ENCODE measurements around the gene CDCA7L. TPM values are rescaled to one million over a fixed set of nuclear protein-coding genes. Genes with fewer than 3 reads are reported as not detected.
"Not testable (repeated sequence)": the region's sequence is repeated elsewhere in the genome, so short reads cannot be mapped to it uniquely, and the experiment has no call there.

The CDCA7L gene
- total RNA-seq, 1 donor from 2014 or later, result 15.4 TPM

DNA sequence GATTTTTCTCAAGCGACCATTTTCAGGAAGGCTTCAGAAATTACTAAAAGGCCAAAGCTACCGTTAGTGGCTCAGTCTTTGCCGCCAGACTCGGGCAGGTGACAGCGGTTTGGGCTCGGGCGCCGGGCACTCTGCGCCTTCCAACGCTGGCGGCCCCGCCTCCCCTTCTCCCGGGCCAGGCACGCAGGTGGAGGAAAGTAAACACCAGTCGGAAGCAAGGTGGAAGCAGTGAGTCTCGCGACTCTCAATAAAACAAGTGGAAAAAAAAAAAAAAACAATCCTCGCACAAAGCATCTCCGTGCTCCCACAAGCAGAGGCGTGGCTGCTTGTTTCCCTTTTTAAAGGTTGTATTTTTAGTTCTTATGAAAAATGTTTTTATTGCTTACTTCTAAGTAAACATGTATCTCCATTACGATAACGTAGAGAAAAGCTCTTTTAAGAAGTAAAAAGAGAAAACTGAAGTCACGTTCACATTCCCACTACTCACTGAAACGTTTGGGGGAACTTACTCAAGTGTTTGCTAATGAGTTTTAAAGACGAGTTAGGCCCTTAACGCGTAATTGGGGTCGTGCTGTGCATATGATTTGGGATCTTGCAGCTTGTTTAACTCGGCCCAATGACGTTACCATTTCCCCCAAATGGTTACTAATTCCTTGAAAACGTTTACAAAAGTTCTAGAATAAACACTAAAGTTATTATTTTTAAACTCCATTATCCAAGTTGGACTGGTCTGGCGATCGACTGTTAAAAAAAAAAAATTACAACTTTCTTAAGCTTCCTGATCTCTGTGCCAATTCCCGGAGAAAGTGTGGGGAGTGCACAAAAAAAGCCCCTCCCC lies 864 bp downstream of the CDCA7L start:
- peak; percentile 59 for DNase-seq (ENCODE audit: low spot score)

DNA sequence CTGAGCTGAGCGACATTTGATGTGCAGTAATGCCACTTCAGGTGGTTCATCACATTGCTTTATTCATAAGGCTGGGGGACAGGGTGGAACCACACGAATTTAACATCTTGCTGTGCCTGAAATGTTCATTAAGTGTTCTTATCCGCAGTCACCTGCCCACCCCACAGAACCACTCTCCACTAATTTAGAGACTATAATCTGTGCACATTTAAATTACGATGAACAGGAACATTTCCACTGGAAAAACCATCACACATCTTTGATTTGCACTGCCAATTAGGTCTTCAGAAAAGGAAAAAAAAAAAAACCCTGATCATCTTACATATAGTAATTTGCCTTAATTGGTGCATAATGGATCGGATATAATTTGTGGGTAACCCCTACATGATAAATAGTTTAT lies 2.3 kb downstream of the CDCA7L start:
- DNase-seq (ENCODE audit: low spot score), result no peak

DNA sequence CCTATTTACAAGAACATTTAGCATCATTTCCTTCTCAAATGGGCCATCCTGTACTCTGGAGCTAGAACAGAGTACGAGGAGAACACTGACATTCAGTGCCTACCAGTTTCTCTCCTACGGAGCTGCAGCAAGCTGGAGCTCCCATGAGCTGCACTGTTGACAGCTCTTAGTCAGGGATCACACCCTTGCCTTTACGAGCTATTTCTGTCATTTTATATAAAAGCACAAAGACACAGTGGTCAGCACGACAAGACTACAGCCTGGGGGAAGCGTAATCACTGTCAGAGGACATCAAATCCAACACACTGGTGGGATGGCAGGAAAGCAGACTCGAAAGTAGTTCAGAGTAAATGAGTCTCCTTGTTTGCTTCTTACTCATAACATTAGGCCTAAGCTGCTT lies 2.7 kb downstream of the CDCA7L start:
- DNase-seq (ENCODE audit: low spot score), result no peak

DNA sequence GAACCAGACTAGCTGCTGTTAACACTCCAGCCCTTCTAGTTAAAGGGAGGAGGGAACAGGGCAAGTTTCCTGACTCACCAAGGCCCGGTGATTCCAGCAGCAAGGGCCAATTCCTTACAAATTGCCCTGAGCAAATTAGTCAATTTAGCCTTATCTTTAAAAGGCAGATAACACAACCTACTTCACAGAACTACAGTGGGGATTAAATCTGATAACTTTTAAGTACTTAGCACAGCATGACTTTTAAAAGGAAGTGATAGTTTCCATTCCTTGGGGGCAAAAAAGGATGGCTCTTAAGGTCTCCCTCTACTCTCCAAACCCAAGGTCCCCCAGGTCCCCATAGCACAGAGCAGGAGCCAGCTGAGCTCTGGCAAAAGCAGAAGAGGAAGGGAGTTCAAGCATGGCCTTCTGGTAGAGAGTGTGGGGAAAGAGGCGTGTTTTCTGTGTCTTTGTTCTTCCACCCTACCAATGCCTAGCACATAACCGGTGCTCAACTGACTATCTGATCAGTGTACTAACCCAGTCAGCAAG lies 4.0 kb downstream of the CDCA7L start:
- DNase-seq (ENCODE audit: low spot score), result no peak

DNA sequence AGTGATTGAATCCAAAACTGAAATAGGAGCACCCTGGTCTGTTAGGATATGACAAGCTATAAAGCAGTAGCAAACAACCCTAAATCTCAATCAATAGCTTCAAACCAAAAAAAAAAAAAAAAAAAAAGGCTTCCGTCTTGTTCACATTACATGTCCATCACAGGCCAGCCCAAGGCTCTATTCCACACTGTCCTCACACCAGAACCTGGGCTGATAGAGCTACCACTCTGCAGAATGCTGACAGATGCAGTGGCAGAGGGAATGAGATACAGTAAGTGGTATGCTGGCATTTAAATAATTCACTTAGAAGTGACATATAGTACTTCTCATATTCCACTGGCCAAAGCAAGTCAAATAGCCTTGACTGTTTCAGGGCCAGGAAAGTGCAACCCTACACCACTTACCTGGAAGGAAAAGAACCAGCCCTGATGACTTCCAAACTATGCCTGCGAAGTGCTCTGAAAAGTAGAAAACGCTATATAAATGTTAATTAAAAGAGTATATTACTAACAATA lies 5.8 kb downstream of the CDCA7L start:
- DNase-seq (ENCODE audit: low spot score), result no peak

DNA sequence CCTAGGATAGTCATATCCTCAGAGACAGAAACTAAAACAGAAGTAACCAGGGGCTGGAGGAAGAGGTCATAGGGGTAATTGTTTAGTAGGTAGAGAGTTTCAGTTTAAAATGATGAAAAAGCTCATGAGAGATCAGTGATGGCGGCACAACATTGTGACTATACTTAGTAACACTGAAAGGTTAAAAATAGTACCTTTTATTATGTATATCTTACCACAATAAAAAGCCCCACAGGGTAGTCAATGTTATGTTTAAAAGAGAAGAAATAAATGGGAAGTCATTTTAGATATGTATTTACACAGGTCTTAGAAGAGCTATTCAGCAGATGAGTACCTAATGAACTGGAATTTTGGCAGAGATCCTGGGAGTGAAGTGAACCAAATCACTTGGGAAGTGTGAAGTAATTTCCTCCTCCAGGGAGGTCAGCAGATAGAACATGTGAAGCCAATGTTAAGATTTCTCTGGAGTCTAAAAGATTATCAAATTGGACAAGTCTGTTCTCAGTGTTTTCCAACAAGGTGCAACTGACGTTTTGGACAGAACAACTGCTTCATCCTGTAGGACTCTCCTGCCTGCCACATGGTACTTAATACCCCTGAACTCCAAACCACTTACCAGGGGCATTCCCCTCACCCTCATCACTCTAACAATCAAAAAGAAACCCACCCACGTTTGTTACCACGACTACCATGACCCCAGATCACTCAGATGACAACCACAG lies 6.4 kb downstream of the CDCA7L start:
- DNase-seq (ENCODE audit: low spot score), result no peak

DNA sequence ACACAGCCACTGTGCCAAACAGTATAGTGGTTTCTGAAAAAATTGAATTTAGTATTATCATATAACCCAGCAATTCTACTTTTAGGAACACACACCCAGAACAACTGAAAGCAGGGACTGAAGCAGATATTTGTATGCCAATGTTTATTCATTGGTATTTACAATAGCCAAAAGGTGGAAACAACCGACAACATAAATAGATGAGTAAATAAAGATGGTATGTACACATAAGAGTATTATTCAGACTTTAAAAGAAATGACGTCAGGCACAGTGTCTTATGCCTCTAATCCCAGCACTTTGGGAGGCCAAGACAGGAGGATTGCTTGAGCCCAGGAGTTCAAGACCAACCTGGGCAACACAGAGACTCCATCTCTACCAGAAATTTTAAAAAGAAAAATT lies 7.2 kb downstream of the CDCA7L start:
- DNase-seq (ENCODE audit: low spot score), result no peak

DNA sequence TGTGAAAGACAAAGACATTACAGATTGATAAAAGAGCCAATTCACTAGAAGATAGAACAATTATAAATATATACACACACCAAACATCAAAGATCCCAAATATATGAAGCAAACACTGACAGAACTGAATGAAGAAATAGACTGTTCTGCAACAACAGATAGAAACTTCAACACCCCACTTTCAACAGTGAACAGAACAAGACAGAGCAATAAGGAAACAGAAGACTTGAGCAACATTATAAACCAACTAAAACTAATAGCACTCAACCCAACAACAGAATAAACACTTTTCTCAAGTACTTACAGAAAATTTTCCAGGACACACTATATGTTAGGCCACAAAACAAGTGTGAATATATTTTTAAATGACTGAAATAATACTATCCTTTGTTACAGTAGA lies 10.9 kb downstream of the CDCA7L start:
- DNase-seq (ENCODE audit: low spot score), result no peak

DNA sequence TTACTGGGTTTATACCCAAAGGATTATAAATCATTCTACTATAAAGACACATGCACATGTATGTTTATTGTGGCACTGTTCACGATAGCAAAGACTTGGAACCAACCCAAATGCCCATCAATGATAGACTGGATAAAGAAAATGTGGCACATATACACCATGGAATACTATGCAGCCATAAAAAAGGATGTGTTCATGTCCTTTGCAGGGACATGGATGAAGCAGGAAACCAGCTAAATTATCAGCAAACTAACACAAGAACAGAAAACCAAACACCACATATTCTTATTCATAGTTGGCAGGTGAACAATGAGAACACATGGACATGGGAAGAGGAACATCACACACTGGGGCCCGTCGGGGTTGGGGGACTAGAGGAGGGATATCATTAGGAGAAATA lies 12.4 kb downstream of the CDCA7L start:
- DNase-seq (ENCODE audit: low spot score), result not testable (repeated sequence)

DNA sequence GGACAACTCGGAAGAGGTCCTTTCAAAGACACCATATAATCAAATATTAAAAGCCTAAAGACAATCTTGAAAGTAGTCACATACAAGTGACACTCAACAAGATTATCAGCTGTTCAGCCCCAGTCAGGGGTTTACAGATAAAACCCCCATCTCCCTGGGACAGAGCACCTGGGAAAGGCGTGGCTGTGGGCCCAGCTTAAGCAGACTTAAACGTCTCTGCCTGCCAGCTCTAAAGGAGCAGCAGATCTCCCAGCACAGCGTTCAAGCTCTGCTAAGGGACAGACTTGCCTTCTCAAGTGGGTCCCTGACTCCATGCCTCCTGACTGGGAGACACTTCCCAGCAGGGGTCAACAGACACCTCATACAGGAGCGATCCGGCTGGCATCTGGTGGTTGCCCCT lies 18.0 kb downstream of the CDCA7L start:
- DNase-seq (ENCODE audit: low spot score), result no peak

DNA sequence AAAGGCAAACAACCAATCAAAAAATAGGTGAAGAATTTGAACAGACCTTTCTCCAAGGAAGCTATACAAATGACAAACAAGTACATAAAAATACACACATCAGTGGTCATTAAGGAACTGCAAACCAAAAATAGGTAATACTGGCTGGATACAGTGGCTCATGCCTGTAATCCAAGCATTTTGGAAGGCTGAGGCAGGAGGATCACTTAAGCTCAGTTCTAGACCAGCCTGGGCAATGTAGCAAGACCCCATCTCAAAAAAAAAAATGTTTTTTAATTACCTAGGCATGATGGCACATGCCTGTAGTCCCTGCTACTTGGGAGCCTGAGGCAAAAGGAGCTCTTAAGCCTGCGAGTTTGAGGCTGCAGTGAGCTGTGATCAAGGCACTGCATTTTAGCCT lies 19.3 kb downstream of the CDCA7L start:
- DNase-seq (ENCODE audit: low spot score), result no peak

DNA sequence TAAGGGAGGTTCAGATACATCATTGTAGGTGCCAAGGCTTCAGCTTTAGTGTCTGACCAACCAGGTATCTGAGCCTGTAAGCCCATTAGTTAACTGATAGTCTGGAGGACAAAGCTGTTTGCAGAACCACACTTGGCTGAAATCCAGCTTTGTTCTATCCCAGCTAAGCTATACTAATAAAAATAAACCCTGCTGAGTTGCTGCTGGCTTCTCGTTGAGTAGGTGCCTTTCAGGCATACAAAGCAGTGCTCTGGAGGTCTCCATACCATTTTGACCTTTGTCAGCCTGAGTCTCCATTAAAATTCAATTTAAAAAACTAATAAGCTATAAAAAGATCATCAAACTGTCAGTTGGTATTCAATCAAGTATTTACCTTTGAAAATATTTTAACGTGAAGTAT lies 22.0 kb downstream of the CDCA7L start:
- DNase-seq (ENCODE audit: low spot score), result peak; percentile 18

DNA sequence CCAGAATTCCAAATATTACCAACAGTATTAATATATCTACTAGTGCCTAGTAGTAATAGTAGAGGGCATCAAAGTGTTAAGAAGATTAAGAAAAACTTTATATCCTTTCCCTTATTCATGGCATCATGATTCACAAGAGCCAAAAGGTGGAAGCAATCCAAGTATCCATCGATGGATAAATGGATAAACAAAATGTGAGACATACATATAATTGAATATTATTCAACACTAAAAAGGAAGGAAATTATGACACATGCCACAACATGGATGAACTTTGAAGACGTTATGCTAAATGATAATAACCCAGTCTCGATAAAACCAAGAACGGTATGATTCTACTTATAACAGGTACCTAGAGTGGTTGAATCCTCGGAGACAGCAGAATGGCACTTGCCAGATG lies 23.1 kb downstream of the CDCA7L start:
- DNase-seq (ENCODE audit: low spot score), result no peak

DNA sequence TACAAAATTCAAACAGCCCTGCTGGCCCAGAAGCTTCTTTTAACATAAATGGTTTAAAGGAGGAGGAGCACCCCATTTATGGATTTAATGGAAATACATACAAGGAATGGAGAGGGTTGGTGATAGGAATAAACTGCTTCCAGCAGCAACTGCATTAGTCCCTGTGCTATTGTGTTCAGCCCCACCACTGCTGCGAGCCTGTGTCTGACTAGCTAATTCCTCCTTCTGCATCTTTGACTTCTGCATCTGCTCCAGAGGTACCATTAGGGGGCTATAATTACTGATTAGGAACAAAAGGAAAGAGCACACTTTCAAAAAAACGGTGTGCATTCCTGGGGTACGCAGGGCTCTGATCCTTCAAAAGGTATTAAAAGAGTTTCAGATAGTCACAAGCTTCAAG lies 24.8 kb downstream of the CDCA7L start:
- DNase-seq (ENCODE audit: low spot score), result no peak

DNA sequence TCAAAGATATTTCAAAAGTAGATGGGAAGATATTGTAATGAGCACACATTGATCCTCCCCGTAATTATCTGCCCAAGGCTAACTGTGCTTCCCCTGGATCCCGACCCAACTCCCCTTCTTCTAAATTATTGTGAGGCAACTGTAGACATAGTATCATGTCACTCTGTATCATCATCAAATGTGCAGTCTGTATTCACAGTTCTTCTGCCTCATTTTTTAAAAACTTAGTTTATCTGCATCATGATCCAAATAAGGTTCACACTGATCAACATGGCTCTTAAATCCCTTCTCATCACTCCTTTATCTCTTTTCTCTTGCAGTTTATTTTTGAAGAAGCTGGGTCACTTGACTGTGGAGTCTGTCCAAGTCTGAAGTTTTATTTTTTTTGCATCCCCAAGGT lies 27.5 kb downstream of the CDCA7L start:
- no peak for DNase-seq (ENCODE audit: low spot score)

DNA sequence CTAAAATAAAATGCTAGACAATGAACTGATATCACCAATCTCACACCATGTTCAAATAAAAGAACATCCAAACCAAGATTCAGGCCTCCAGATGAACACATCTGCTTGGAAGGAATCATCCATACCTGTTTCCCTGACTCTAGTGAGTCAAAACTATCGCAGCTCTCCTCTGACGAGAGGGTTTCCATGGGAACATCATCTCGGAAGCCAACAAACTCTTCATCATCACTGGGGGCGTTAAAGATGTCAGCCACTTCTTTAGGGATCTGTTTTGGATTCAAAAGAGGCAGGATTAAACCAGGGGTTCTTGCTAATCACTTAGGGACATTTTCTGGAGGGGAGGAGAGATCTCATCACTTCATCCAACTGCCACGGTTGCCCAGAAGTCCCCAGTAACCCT lies 29.1 kb downstream of the CDCA7L start:
- DNase-seq (ENCODE audit: low spot score), result no peak

DNA sequence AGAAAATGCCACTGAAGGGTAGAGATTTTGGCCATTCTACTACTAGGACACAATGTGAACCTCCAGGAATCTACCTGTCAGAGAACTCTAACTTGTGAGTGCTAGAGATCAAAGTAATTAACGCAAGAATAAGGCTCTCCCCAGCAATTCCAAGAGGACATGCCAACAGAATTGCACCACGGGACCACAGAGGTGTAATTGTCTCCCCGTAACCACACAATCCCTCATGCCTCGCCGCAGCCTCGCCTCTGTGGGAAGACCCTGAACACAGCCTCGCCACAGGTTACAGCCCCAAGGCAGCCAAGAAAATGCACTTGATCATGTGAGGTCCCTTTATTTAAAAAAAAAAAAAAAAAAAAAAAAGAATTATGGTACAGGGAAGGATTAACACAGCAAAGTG lies 29.5 kb downstream of the CDCA7L start:
- no peak for DNase-seq (ENCODE audit: low spot score)

DNA sequence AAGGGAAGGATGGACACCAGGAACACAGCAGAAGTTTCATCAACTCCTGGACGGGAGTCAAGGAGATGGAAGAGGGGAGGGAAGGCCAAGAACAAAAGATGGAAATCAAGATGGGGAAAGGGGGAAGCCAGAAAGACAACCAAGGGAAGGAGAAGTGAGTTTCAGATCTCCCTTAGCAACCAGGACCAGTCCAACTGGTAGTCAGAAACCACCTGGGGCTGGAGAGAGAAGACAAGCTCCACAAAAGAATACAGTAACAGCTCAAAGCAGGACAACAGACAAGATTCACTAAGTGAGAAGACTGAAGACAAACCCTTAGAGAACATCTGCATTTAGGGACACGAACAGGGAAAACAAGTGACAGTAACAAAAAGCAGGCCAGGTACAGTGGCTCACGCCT lies 30.6 kb downstream of the CDCA7L start:
- DNase-seq (ENCODE audit: low spot score), result no peak

DNA sequence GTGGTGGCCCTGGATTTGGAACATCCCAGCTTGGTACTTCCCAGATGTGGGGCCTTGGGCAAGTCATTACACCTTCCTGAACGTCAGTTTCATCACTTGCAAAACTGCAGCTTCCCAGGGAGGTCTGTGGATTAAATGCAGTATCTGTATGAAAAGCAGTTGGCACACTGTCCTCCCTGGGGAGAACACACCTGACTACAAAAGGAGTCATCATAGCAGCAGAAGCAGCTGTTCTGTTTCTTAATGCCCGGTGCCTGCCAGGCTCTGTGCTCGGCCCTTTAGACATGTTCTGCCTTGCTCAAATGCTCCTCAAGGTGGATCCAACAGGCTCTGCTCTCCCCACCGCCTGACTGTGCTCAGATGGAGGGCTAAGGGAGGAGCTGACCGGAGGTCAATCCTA lies 31.0 kb downstream of the CDCA7L start:
- no peak for DNase-seq (ENCODE audit: low spot score)

DNA sequence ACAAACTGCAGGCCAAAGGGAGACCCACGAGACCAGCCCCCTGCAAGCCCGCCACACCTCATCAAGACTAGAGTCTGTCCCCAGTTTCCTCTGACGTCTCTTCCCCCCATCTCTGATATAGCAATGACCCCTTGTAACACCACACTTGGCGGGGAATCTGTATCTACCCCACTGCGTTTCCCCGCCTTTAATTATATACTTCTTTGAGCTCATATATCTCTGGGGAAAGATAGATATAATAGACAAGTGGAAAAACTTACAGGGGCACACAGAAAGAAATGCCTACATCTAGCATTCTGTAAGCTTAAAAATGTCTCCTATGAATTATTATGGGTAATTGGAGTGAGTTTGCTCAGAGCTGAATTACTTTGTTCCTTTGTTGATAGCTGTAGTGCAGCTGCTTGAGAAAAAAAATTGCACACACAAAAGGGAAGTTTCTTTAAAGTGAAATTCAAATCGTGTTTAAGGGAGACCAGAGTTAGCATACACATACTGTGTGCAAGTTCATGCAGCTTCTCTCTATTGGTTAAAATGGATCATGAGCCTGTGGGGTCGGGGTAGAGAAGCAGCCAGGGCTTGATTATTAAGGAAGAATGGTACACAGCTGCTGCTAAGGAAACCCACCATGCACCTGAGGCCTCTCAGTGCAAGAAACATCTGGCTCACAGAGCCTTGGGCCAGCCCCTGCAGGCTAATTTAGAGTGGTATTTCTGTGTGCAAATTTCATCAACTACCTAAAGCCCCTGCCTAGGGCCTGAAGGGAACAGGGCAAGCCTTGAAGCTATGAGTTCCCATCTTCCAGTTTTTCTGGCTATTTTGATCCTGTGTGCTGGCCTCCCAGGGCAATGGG lies 32.5 kb downstream of the CDCA7L start:
- no peak for DNase-seq (ENCODE audit: low spot score)

DNA sequence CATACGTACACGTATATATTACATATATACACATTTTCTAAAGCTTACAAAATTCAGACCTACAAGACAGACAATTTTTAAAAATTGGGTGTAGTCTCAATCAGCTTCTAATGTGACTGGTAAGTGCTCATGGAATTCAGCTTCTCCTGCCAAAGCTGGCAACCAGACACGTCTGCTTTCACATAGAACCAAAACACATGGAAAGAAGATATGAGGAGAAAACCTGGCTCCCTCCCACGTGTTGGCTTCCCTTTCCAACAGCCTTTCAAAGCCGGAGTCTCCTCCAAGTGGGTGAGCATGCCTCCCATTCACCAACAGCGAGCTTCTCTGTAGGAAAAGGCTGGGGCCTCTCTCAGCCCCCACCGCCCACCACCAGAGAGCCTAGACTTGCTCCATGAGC lies 33.4 kb downstream of the CDCA7L start:
- no peak for DNase-seq (ENCODE audit: low spot score)

DNA sequence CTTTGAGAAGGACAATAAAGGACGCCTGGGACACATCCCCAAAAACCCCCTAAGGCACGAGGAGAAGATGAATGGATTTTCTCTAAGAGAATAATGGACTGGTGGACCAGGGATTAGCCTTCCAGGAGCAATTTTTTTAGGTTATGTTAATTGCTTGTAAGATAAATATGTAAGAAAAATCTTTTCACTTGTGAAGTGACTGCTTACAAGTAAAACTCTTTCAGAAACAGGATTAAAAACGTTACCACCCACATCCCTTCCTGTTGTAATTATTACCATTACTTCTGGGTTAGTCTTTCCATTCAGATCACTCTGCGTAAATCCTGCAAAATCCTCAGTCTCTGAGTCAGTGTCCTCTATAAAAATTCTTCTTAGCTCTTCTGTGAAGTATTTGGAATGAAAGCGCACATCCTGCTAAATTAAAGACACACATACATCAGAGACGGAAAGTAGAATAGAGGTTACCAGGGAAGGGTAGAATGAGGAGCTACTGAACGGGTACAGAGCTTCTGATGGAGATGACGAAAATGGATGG lies 34.3 kb downstream of the CDCA7L start:
- DNase-seq (ENCODE audit: low spot score), result no peak
